HCEC 1CT (cell line): ENCODE measurements around the gene MEX3C.

ENCODE experiments used
- DNase-seq: peaks from one replicate; pipeline ENCODE4 v3.0.0-alpha.2; 2017

MEX3C gene

GRCh38 chr18:51197661-51198424, at the start of gene MEX3C:
MEX3C (minus strand) TSS chr18:51197681; CDS start chr18:51197320, 361 bp downstream.
- DNase-seq, result peak; percentile 98

GRCh38 chr18:51241226-51241625, 43.7 kb upstream of the MEX3C start:
- DNase-seq, result no peak

GRCh38 chr18:51236225-51236624, 38.7 kb upstream of the MEX3C start:
- DNase-seq, result peak; percentile 3

GRCh38 chr18:51235009-51235789, 37.7 kb upstream of the MEX3C start:
- no peak for DNase-seq

GRCh38 chr18:51234117-51235008, 36.9 kb upstream of the MEX3C start:
- DNase-seq, result no peak

- no peak for DNase-seq
These were observed 31.8 kb upstream of the MEX3C start for GRCh38 chr18:51229328-51229727.

GRCh38 chr18:51227660-51228059, 30.2 kb upstream of the MEX3C start:
- no peak for DNase-seq

- no peak for DNase-seq
These were observed 29.3 kb upstream of the MEX3C start for GRCh38 chr18:51226587-51227350.

- DNase-seq, result no peak
These were observed 28.6 kb upstream of the MEX3C start for GRCh38 chr18:51226068-51226467.

- DNase-seq, result no peak
These were observed 15.1 kb upstream of the MEX3C start for GRCh38 chr18:51212606-51213005.

- peak; percentile 20 for DNase-seq
These were observed 14.1 kb upstream of the MEX3C start for GRCh38 chr18:51211552-51211951.

GRCh38 chr18:51196811-51197660, 445 bp downstream of the MEX3C start:
- peak; percentile 48 for DNase-seq

GRCh38 chr18:51196118-51196810, 1.2 kb downstream of the MEX3C start:
- peak; percentile 5 for DNase-seq

GRCh38 chr18:51195451-51196117, 1.9 kb downstream of the MEX3C start:
- DNase-seq, result peak; percentile 32

- no peak for DNase-seq
These were observed 2.4 kb downstream of the MEX3C start for GRCh38 chr18:51195086-51195450.

GRCh38 chr18:51194604-51195003, 2.9 kb downstream of the MEX3C start:
- no peak for DNase-seq

GRCh38 chr18:51193621-51194287, 3.7 kb downstream of the MEX3C start:
- peak; percentile 37 for DNase-seq

GRCh38 chr18:51192696-51193095, 4.8 kb downstream of the MEX3C start:
- no peak for DNase-seq

- DNase-seq, result no peak
These were observed 5.5 kb downstream of the MEX3C start for GRCh38 chr18:51192026-51192425.
